Muscle layer of colon (tissue), 2 donors: ENCODE data around the gene SV2B.

ENCODE experiments used
- H3K27ac ChIP-seq: one replicate; pipeline ENCODE4 v1.7.0; 2013; ENCODE audit warnings: low read depth, mild to moderate bottlenecking, low read length, moderate library complexity
- H3K27me3 ChIP-seq, 2 donors: one replicate each; pipeline ENCODE4 v1.7.0; 2013; ENCODE audit warnings: low read length in 2 of 2, mild to moderate bottlenecking in 2 of 2; ENCODE audit not compliant: insufficient read depth in 2 of 2, control insufficient read depth in 1 of 2
- H3K36me3 ChIP-seq: one replicate; pipeline ENCODE4 v1.7.0; 2013; ENCODE audit warnings: mild to moderate bottlenecking, low read length; ENCODE audit not compliant: insufficient read depth
- H3K4me1 ChIP-seq: one replicate; pipeline ENCODE4 v1.7.0; 2013; ENCODE audit warnings: mild to moderate bottlenecking, low read length; ENCODE audit not compliant: insufficient read depth
- H3K4me3 ChIP-seq, 2 donors: one replicate each; pipeline ENCODE4 v1.7.0; 2013; ENCODE audit warnings: low read length in 2 of 2, low read depth in 1 of 2, mild to moderate bottlenecking in 1 of 2, moderate library complexity in 1 of 2
- H3K9ac ChIP-seq: one replicate; pipeline ENCODE4 v1.7.0; 2013; ENCODE audit warnings: low read length
- H3K9me3 ChIP-seq: one replicate; pipeline ENCODE4 v1.7.0; 2013; ENCODE audit warnings: mild to moderate bottlenecking, low read length
- donor health status: abdominal sarcoma.
- donor health status: Adenocarcinoma of cecum.

Gene SV2B

DNA sequence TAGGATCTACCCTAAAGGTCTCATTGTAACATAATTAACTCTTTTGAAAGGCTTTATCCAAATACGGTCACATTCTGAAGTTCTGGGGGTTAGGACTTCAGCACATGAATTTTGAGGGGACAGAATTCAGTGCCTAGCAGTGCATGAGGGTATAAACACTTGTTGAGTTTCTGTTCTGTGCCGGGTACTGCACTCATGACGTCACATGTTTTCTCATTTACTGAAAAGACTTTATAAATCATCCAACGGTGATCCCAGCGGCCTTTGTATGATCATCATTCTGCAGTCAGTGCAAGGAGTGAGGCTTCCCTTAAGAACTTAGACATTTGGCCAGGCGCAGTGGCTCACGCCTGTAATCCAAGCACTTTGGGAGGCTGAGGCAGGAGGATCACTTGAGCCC lies 25.1 kb downstream of the SV2B start:
- Histone ChIP-seq H3K27me3 (no peaks in the 10 kb centered on the region), H3K4me3 (no peak overlapping the region), H3K27ac (no peak overlapping the region), H3K36me3 (no peaks in the 10 kb centered on the region), H3K9me3 (no peaks in the 10 kb centered on the region), H3K9ac (no peak overlapping the region), H3K4me1 (no peaks in the 10 kb centered on the region)

DNA sequence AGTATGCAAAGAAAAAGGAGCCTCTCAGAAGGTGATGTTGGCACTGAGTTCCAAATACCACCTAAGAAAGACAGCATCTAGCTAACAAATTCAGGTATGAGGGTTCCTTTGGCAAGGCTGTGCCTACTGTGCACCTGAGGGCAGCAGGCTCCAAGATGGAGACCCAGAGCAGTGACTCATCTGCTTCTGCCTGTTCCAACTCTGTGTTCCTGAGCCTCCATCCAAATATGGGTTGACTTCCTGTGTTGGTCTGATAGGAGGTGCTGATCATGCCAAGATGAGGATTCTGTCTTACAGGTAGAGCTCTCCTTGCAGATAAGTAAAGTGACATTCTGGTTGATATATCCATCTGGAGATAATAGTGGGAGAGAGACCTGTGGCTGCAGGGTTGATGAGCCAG lies 26.0 kb downstream of the SV2B start:
- Histone ChIP-seq H3K9me3 (no peaks in the 10 kb centered on the region), H3K9ac (no peak overlapping the region), H3K27ac (no peak overlapping the region), H3K27me3 (no peaks in the 10 kb centered on the region), H3K4me3 (no peak overlapping the region), H3K36me3 (no peaks in the 10 kb centered on the region), H3K4me1 (no peaks in the 10 kb centered on the region)

DNA sequence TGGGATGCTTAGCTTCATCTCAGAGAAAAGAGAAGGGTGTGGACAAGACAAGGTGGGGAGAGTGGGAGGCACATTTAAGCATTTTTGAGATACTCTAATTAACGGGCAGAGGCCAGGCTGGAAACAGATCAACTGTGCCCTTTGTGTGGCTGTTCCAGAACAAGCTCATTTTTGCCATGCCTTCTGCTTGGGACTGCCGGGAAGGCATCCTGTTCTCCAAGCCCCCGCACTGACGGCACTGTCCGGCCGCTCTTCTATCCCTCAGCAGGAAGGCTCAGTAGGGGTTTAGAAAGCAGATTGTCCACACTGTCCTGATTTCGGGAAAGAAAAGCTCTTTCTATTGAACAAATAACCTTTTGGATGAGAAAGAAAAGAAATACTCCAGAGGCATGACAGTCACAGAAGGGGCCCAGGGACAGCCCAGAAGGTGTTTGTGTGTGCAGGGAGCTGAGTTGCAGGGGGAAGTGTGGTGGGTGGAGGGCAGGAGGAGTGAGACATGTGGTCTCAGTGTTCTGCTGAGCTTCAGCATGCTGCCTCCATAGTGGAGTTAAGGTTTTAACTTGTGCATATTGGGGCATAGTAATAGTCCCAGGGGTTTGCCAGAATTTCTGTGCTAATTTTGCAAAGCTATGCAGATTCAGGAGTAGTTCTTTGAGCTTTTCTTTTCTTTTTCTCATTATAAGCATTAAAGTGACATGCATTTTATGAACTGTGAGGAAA lies 27.3 kb downstream of the SV2B start:
- no peak overlapping the region for H3K4me3 ChIP-seq
- no peaks in the 10 kb centered on the region for H3K36me3 ChIP-seq
- no peak overlapping the region for H3K9ac ChIP-seq
- no peaks in the 10 kb centered on the region for H3K4me1 ChIP-seq
- H3K9me3 ChIP-seq = no peaks in the 10 kb centered on the region
- no peak overlapping the region for H3K27ac ChIP-seq
- H3K27me3 ChIP-seq = no peaks in the 10 kb centered on the region

DNA sequence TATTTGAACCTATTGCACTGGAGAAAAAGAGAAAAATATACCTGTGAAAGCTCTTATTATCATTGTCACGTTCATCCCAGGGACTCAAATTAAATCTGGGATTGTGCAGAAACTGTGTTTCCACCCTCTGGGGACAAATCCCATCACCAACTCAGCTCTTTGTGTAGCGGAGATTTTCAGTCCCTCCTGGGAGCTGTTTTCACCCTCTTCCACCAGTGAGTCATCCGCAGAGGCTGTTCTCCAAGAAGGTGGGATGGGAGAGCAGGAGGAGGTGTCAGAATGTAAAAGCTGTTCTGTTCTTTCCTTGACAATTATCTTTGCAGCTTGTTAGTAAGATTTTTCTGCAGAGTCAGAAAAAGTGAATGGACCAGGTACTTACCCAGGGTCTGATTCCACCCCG lies 28.0 kb downstream of the SV2B start:
- Histone ChIP-seq H3K27ac (no peak overlapping the region), H3K4me3 (no peak overlapping the region), H3K4me1 (no peaks in the 10 kb centered on the region)

DNA sequence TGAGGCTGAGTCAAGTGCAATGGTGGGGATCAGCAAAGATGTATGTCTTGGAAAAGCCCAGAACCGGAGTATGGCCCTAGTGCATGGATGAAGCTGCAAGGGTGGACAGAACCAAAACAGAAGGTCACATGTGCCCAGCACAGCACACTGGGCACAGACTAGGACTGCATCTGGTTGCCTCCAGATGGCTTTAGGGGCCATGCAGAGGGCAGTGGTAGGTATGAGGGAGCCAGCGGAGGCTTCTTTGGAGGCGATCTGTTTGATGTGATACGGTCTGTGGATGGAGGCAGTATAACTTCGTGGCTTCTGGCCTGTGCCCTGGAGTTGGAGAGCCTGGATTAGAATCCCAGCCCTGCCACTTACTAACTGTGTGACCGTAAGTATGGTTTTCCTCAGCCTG lies 29.4 kb downstream of the SV2B start:
- Histone ChIP-seq H3K4me3 (no peak overlapping the region), H3K9me3 (no peaks in the 10 kb centered on the region), H3K36me3 (no peaks in the 10 kb centered on the region), H3K9ac (no peak overlapping the region), H3K4me1 (no peaks in the 10 kb centered on the region), H3K27ac (no peak overlapping the region), H3K27me3 (no peaks in the 10 kb centered on the region)

More for the DNA sequence above, 28.0 kb downstream of the SV2B start:
- H3K9ac ChIP-seq = no peak overlapping the region
- no peaks in the 10 kb centered on the region for H3K27me3 ChIP-seq
- no peaks in the 10 kb centered on the region for H3K36me3 ChIP-seq
- no peaks in the 10 kb centered on the region for H3K9me3 ChIP-seq

DNA sequence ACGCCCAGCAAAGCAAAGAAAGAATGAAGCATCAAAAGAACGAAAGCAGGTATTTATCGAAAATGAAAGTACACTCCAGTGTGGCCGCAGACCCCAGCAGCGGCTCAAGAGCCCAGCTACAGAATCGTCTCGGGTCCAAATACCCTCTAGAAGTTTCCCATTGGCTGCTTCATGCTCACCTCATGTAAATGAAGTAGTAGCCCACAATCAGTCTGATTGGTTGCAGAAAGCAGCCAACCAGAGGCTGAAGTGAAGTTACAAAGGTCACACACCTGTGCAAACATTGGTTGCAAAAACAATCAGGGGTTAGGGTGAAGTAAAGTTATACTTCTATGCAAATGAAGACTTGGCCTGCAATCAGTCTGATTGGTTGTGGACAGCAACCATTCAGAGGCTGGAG lies 32.0 kb downstream of the SV2B start:
- Histone ChIP-seq H3K27me3 (no peaks in the 10 kb centered on the region), H3K9me3 (no peaks in the 10 kb centered on the region), H3K4me1 (no peaks in the 10 kb centered on the region), H3K36me3 (no peaks in the 10 kb centered on the region), H3K4me3 (no peak overlapping the region), H3K27ac (no peak overlapping the region), H3K9ac (no peak overlapping the region)

DNA sequence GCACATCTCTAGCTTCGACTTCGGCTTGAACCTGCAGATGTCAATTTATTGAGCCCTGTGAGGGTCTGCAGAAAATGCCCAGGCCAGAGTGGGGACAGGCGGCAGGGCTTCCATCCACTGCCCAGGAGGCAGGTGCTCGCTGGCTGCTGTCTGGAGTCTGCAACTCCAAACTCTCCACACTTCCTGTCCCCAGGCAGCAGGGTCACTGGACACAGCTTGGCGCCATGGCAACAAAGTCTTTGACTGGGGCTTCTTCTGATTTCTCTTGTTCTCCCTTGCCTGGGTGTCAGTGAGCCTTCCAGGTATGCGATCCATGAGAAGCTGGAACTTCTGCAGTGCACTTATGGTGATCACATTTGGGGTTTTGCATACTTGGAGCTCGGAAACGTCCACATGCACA lies 33.5 kb downstream of the SV2B start:
- H3K4me3 ChIP-seq = no peak overlapping the region
- no peaks in the 10 kb centered on the region for H3K27me3 ChIP-seq
- H3K4me1 ChIP-seq = no peaks in the 10 kb centered on the region
- H3K36me3 ChIP-seq = no peaks in the 10 kb centered on the region
- H3K9me3 ChIP-seq = no peaks in the 10 kb centered on the region
- H3K9ac ChIP-seq = no peak overlapping the region
- H3K27ac ChIP-seq = no peak overlapping the region

DNA sequence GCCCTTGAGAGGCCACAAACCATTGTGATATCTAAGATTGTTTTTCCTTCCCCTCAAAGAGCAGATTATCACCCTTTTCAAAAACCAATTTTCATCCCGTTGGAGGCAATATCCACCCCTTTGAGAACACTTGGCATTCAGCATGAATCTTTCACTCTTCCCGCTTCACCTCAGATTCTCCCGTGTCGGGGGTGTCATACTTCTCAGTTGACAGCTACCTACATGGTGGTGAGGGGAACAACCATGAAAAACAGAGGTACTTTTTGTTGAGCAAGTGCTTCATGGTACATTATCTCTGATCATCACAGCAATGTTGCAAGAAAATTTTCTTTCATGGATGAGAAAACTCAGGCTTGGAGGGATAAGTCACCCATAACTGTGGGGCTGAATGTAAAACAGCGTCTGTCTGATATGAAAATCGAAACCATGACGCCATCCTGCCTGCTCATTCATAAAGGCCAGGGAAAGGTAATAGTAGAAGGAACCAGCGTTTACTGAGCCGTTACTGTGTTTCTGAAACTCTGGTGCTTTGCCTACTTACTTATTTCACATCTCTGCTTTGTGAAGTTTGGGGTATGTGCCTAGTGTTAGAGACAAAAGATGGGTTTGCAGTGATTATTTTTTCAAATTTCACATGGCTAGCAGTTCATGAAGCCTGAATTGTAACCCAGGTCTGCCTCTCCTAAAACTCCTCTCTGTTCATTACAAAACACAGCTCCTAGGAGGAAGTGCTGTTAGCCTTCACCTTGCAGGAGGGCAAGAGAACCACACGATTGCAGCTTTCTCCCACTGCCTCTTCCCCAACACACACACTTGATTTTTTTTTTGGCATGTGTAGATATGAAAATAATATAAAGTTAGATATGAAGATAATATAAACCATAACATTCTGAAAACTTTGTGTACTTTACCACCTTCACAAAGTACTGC lies 35.4 kb downstream of the SV2B start:
- no peak overlapping the region for H3K4me3 ChIP-seq
- H3K27me3 ChIP-seq = no peaks in the 10 kb centered on the region
- no peaks in the 10 kb centered on the region for H3K4me1 ChIP-seq
- no peak overlapping the region for H3K27ac ChIP-seq
- no peaks in the 10 kb centered on the region for H3K9me3 ChIP-seq
- H3K9ac ChIP-seq = no peak overlapping the region
- H3K36me3 ChIP-seq = no peaks in the 10 kb centered on the region

DNA sequence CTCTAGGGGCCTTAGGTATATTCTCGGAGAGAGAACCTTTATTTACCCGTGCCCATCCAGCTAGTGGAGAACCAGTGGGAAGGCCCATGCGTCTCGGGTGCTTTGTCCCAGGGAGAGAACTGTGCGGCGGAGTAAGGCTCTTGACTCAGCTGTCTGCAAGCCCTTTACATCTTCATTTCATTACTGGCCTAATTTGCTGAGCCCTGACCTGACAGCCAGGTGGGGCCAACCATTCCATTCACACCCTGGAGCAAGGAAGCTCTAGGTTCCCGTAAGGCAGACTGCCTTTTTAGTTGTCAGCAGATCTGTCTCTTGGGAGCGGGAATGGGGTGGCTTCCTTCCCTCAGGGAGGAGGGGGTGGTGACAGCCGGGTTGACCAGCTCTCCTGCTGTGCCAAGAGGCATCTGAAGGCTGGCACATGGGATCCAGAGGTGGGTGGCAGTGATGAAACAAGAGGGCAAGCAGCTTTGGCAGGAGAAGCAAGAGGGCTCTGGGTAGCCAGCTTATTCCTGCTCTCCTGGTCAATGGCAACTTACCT lies 36.4 kb downstream of the SV2B start:
- Histone ChIP-seq H3K9ac (no peak overlapping the region), H3K9me3 (no peaks in the 10 kb centered on the region), H3K27ac (no peak overlapping the region), H3K27me3 (no peaks in the 10 kb centered on the region), H3K4me1 (no peaks in the 10 kb centered on the region), H3K36me3 (no peaks in the 10 kb centered on the region), H3K4me3 (no peak overlapping the region)

DNA sequence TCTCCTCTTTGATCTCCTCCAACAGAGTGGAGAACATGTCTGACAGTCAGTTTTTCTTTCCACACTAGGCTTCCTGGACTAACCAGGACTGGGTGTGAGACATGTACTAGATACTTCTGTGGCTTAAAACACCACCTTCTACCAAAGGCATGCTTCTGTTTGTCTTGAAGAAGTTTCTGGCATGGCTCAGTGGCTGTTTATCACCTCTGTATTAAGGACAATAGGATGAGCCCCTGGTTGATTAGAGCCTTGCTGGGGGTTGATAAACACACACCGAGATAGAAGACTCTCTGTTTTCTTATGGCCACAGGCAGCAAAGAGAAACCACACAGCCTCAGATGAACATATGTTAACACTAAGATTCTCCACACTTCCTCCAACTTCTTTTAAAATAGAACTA lies 40.5 kb downstream of the SV2B start:
- no peak overlapping the region for H3K27ac ChIP-seq
- H3K27me3 ChIP-seq = no peaks in the 10 kb centered on the region

DNA sequence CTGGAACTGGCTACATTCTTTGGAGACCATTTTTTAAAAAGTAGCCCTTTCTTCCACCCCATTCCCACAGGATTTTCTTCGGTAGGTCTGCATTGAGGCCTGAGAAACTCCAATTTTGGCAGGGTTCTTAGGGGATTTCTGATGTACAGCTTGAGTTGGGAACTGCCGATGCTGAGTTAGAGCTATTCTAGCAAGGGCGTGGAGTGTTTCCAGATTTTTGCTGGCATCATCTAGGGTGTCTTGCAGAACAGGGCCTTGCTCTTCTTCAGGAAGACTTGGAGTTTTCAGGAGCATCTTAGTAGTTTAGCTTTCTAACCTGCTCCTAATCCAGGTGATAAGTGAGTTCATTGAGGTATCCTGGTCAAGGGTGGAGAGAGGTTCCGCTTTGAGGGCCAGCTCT lies 41.0 kb downstream of the SV2B start:
- Histone ChIP-seq H3K9ac (no peak overlapping the region), H3K4me3 (no peak overlapping the region), H3K27ac (no peak overlapping the region), H3K9me3 (no peaks in the 10 kb centered on the region), H3K4me1 (no peaks in the 10 kb centered on the region), H3K36me3 (no peaks in the 10 kb centered on the region), H3K27me3 (no peaks in the 10 kb centered on the region)

More for the DNA sequence above, 40.5 kb downstream of the SV2B start:
- H3K9me3 ChIP-seq = no peaks in the 10 kb centered on the region
- no peaks in the 10 kb centered on the region for H3K4me1 ChIP-seq
- no peak overlapping the region for H3K4me3 ChIP-seq
- H3K36me3 ChIP-seq = no peaks in the 10 kb centered on the region
- no peak overlapping the region for H3K9ac ChIP-seq
